IMR-90 (cell line): Measurements from ENCODE around the gene LRRC75A. TPM values are rescaled to one million over a fixed set of nuclear protein-coding genes. Genes with fewer than 3 reads are reported as not detected.

Source experiments
- ATAC-seq: fragments of 200-7000 bp; cut with Tn5 transposase; 2 replicates; pipeline ENCODE4 v1.9.1; 2020; ENCODE audit warnings: low read depth, mild to moderate bottlenecking, moderate library complexity
- BruUV-seq: library from RNA; stranded (reverse); fragments of 400-500 nt; replicated peaks from 2 replicates; lab custom pipeline; 2021; lab: Mats Ljungman, UMichigan
- CTCF ChIA-PET: fragments of 300-600 bp; formaldehyde crosslinking; extraction: SDS; loops from one replicate; lab custom pipeline; 2021; ENCODE audit warnings: antibody characterized with exemption; lab: Yijun Ruan, JAX
- POLR2A ChIA-PET: fragments of 300-600 bp; sonication (Branson Sonifier 250); formaldehyde crosslinking; loops from one replicate; lab custom pipeline; 2022; ENCODE audit warnings: antibody characterized with exemption; ENCODE audit not compliant: unreplicated experiment; lab: Charles Lee
- DNase-seq: peaks from one replicate; pipeline ENCODE4 v3.0.0; 2013
- H2AFZ ChIP-seq: replicated peaks from 2 replicates; pipeline ENCODE3; 2013; ENCODE audit warnings: low read length, mild to moderate bottlenecking; ENCODE audit not compliant: poor library complexity
- H2AK5ac ChIP-seq: 2 replicates; pipeline ENCODE4 v1.6.1; 2013; ENCODE audit warnings: low read depth, low read length, inconsistent platforms
- H2AK9ac ChIP-seq: replicated peaks from 2 replicates; pipeline ENCODE3; 2013; ENCODE audit warnings: mild to moderate bottlenecking, low read depth, low read length, moderate library complexity; ENCODE audit not compliant: poor library complexity
- H2BK120ac ChIP-seq: 2 replicates; pipeline ENCODE4 v1.6.1; 2013; ENCODE audit warnings: low read depth, low read length, inconsistent platforms
- H2BK15ac ChIP-seq: 3 replicates; pipeline ENCODE4 v1.6.1; 2013; ENCODE audit warnings: low read depth, low read length, inconsistent platforms
- H2BK20ac ChIP-seq: 2 replicates; pipeline ENCODE4 v1.6.1; 2013; ENCODE audit warnings: low read depth, mild to moderate bottlenecking, inconsistent platforms, low read length, moderate library complexity
- H2BK5ac ChIP-seq: 2 replicates; pipeline ENCODE4 v1.6.1; 2013; ENCODE audit warnings: mild to moderate bottlenecking, low read depth, low read length, inconsistent platforms; ENCODE audit not compliant: poor library complexity, severe bottlenecking
- H3K14ac ChIP-seq: replicated peaks from 2 replicates; pipeline ENCODE4 v1.6.1; 2013; ENCODE audit warnings: low read depth, low read length, inconsistent platforms
- H3K18ac ChIP-seq: 2 replicates; pipeline ENCODE4 v1.6.1; 2013; ENCODE audit warnings: low read depth, low read length, control low read depth
- H3K23ac ChIP-seq: 2 replicates; pipeline ENCODE4 v1.6.1; 2013; ENCODE audit warnings: low read depth, low read length, inconsistent platforms
- H3K27ac ChIP-seq: 2 replicates; pipeline ENCODE4 v1.5.1; 2013; ENCODE audit warnings: mild to moderate bottlenecking, control low read depth, low read length; ENCODE audit not compliant: insufficient read depth
- H3K27me3 ChIP-seq: 2 replicates; pipeline ENCODE4 v1.6.1; 2013; ENCODE audit warnings: low read length; ENCODE audit not compliant: control insufficient read depth, insufficient read depth
- H3K36me3 ChIP-seq: 2 replicates; pipeline ENCODE4 v1.6.1; 2013; ENCODE audit warnings: low read length, mixed read lengths; ENCODE audit not compliant: control insufficient read depth, insufficient read depth
- H3K4ac ChIP-seq: 2 replicates; pipeline ENCODE4 v1.6.1; 2013; ENCODE audit warnings: low read depth, low read length, inconsistent platforms
- H3K4me1 ChIP-seq: 2 replicates; pipeline ENCODE4 v1.6.1; 2013; ENCODE audit warnings: low read length, mixed read lengths; ENCODE audit not compliant: control insufficient read depth, insufficient read depth
- H3K4me2 ChIP-seq: 2 replicates; pipeline ENCODE4 v1.6.1; 2013; ENCODE audit warnings: low read depth, mild to moderate bottlenecking, control low read depth, low read length, moderate library complexity
- H3K4me3 ChIP-seq: 2 replicates; pipeline ENCODE4 v1.5.1; 2013; ENCODE audit warnings: low read depth, mild to moderate bottlenecking, control low read depth, low read length, moderate library complexity; ENCODE audit not compliant: insufficient read depth
- H3K56ac ChIP-seq: 2 replicates; pipeline ENCODE4 v1.6.1; 2013; ENCODE audit warnings: low read length, inconsistent platforms; ENCODE audit not compliant: insufficient read depth; ENCODE audit errors: extremely low read depth
- H3K79me1 ChIP-seq, 2 experiments: 2 replicates each; pipeline ENCODE4 v1.6.1; 2013; ENCODE audit warnings: low read length in 2 of 2, inconsistent platforms in 1 of 2, low read depth in 1 of 2
- H3K9ac ChIP-seq: 2 replicates; pipeline ENCODE4 v1.6.1; 2013; ENCODE audit warnings: low read depth, low read length, control low read depth
- H3K9me1 ChIP-seq: 2 replicates; pipeline ENCODE4 v1.6.1; 2013; ENCODE audit warnings: low read length, inconsistent platforms; ENCODE audit not compliant: insufficient read depth
- H3K9me3 ChIP-seq: 2 replicates; pipeline ENCODE4 v1.6.1; 2013; ENCODE audit warnings: low read length; ENCODE audit not compliant: control insufficient read depth, insufficient read depth
- H4K20me1 ChIP-seq: 2 replicates; pipeline ENCODE4 v1.6.1; 2013; ENCODE audit warnings: low read length, inconsistent platforms; ENCODE audit not compliant: insufficient read depth
- H4K5ac ChIP-seq: 2 replicates; pipeline ENCODE4 v1.6.1; 2013; ENCODE audit warnings: mild to moderate bottlenecking, low read depth, low read length, control low read depth
- H4K8ac ChIP-seq, 2 experiments: 2 replicates each; pipeline ENCODE4 v1.6.1; 2013; ENCODE audit warnings: low read depth in 2 of 2, low read length in 2 of 2, control low read depth in 1 of 2, inconsistent platforms in 1 of 2
- H4K91ac ChIP-seq: 2 replicates; pipeline ENCODE4 v1.6.1; 2013; ENCODE audit warnings: low read depth, low read length, inconsistent platforms; ENCODE audit not compliant: insufficient read depth
- BHLHE40 ChIP-seq: fragments of 150-350 bp; IDR thresholded peaks from 2 replicates; pipeline ENCODE4 v1.6.1; 2016; ENCODE audit warnings: mild to moderate bottlenecking, low read depth, low read length
- CTCF ChIP-seq: conservative IDR thresholded peaks from 2 replicates; pipeline ENCODE4 v1.5.1; 2012; ENCODE audit warnings: mild to moderate bottlenecking, low read depth, low read length, improper control_type of control experiment
- FOS ChIP-seq: fragments of 150-350 bp; IDR thresholded peaks from 2 replicates; pipeline ENCODE4 v1.6.1; 2016; ENCODE audit warnings: low read depth, low read length
- MAFK ChIP-seq: IDR thresholded peaks from 2 replicates; pipeline ENCODE4 v1.6.1; 2012; ENCODE audit warnings: low read depth, low read length, improper control_type of control experiment
- POLR2A ChIP-seq: IDR thresholded peaks from 2 replicates; pipeline ENCODE4 v1.6.1; 2012; ENCODE audit warnings: mild to moderate bottlenecking, low read depth, low read length
- RCOR1 ChIP-seq: IDR thresholded peaks from 2 replicates; pipeline ENCODE4 v1.6.1; 2012; ENCODE audit warnings: mild to moderate bottlenecking, low read length, improper control_type of control experiment; ENCODE audit not compliant: insufficient replicate concordance
- WGBS, 2 experiments: methylation state at CpG; one replicate each; pipeline versions ENCODE4 v1.1.5 to v1.1.7; 2013; ENCODE audit warnings: missing lambda C conversion rate in 2 of 2; ENCODE audit not compliant: insufficient read length in 1 of 2; ENCODE audit errors: extremely low coverage in 2 of 2; 5-methylcytosine and 5-hydroxymethylcytosine counted together
- dilution Hi-C: fragments of 300-500 bp; cut with HindIII; formaldehyde crosslinking; loops from one replicate; pipeline ENCODE4 v1.14.3; 2018; ENCODE audit warnings: low sequenced_read_pairs; ENCODE audit not compliant: unreplicated experiment
- in situ Hi-C: fragments of 300-500 bp; cut with MboI; formaldehyde crosslinking; loops from 3 replicates; pipeline ENCODE4 v1.14.3; 2019; ENCODE audit warnings: low sequenced_read_pairs, inconsistent platforms, mixed read lengths
- intact Hi-C: fragments of 100-400 bp; cut with micrococcal nuclease; formaldehyde crosslinking; loops from 2 replicates; pipeline ENCODE4 v1.10.0; 2022
- polyA plus RNA-seq, 3 experiments: library from polyadenylated mRNA; depleted of rRNA; stranded (reverse); fragments of >200 nt; gene quantifications; 2 replicates each; pipeline ENCODE4 v1.2.3, GENCODE V29; 2012; ENCODE audit warnings: low replicate concordance in 1 of 3
- total RNA-seq: library from RNA; depleted of rRNA; stranded (reverse); fragments of >200 nt; gene quantifications from 2 replicates; pipeline ENCODE4 v1.2.3, GENCODE V29; 2012
- TF ChIP-seq, protein P1 (sequence below): fragments of 150-350 bp; IDR thresholded peaks from 2 replicates; pipeline ENCODE4 v1.6.1; 2017; ENCODE audit warnings: mild to moderate bottlenecking, antibody characterized with exemption, low read length, low read depth

LRRC75A gene
- total and polyA plus RNA-seq, 2 of the 4 experiments (the other 2 are of a cell fraction), result 0.72 to 1.0 TPM

- Histone ChIP-seq H3K27me3 (peaks cover 34% of the 10 kb centered on the region), H4K8ac (no peak overlapping the region), H3K14ac (no peak overlapping the region), H2BK15ac (no peak overlapping the region), H3K36me3 (no peaks in the 10 kb centered on the region), H3K4me2 (no peak overlapping the region), H3K4ac (no peak overlapping the region), H3K27ac (no peak overlapping the region), H4K20me1 (no peaks in the 10 kb centered on the region), H3K4me3 (no peak overlapping the region), H3K9ac (no peak overlapping the region), H3K9me1 (no peaks in the 10 kb centered on the region), H3K9me3 (no peaks in the 10 kb centered on the region), H2BK120ac (no peak overlapping the region), H2AK5ac (no peak overlapping the region), H3K18ac (no peak overlapping the region), H2AK9ac (no peak overlapping the region), H2BK20ac (no peak overlapping the region), H3K56ac (no peak overlapping the region), H2BK5ac (no peak overlapping the region), H3K79me1 (no peaks in the 10 kb centered on the region), H3K4me1 (peaks cover 8% of the 10 kb centered on the region), H4K5ac (no peak overlapping the region), H2AFZ (no peak overlapping the region), H4K91ac (no peak overlapping the region), H3K23ac (no peak overlapping the region)
- ATAC-seq (no peak), DNase-seq (no peak)
- BruUV-seq, result no TSS peak
- dilution Hi-C loops, result no loop called here
- POLR2A ChIA-PET, result no interaction called here
- CTCF ChIA-PET, result interaction anchor here (0.5 to 1.0 kb wide), 2 partner anchors 36 to 407 kb away, joined by 3 read pairs; no protein-coding TSS in a partner anchor
- 80% methylated on average over 1 of the region's 4 CpGs; no CpG with 5 or more reads in 1 of the 2 experiments for WGBS, 2 experiments
- intact Hi-C loops, result no loop called here
- in situ Hi-C loops, result no loop called here
- TF ChIP-seq FOS (no peak), MAFK (no peak), CTCF (no peak), RCOR1 (no peak), POLR2A (no peak), BHLHE40 (no peak)
- TF ChIP-seq, protein P1, sequence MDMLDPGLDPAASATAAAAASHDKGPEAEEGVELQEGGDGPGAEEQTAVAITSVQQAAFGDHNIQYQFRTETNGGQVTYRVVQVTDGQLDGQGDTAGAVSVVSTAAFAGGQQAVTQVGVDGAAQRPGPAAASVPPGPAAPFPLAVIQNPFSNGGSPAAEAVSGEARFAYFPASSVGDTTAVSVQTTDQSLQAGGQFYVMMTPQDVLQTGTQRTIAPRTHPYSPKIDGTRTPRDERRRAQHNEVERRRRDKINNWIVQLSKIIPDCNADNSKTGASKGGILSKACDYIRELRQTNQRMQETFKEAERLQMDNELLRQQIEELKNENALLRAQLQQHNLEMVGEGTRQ, result no peak
These were observed 3.0 kb downstream of the LRRC75A start for GRCh38 chr17:16488968-16489337.
